HCT116 (cell line): ENCODE measurements around the gene TICAM1. TPM values are rescaled to one million over a fixed set of nuclear protein-coding genes. Genes with fewer than 3 reads are reported as not detected.

Source experiments
- ATAC-seq: fragments of 200-7000 bp; cut with Tn5 transposase; 2 replicates; pipeline ENCODE4 v1.9.1; 2020; ENCODE audit warnings: mild to moderate bottlenecking, moderate library complexity
- BruUV-seq: library from RNA; stranded (reverse); fragments of 400-500 nt; replicated peaks from 2 replicates; lab custom pipeline; 2021; lab: Mats Ljungman, UMichigan
- CTCF ChIA-PET: fragments of 300-600 bp; sonication (Branson Sonifier 250); formaldehyde crosslinking; loops from one replicate; lab custom pipeline; 2021; ENCODE audit warnings: antibody characterized with exemption; lab: Charles Lee
- POLR2A ChIA-PET: fragments of 300-600, 350-600 bp; sonication (Branson Sonifier 250); formaldehyde crosslinking; loops from one replicate; lab custom pipeline; 2021; ENCODE audit warnings: antibody characterized with exemption; lab: Charles Lee
- RAD21 ChIA-PET, 2 experiments: fragments of 300-600 bp; sonication (Branson Sonifier 250); formaldehyde crosslinking; loops; one replicate each; lab custom pipeline; 2023; ENCODE audit warnings: low total read pairs in 2 of 2; ENCODE audit not compliant: uncharacterized antibody in 2 of 2, unreplicated experiment in 2 of 2, low non-redundant PET in 1 of 2; lab: Charles Lee
- DNase-seq: peaks from one replicate; pipeline ENCODE4 v3.0.0-alpha.2; 2010; ENCODE audit warnings: low read depth, low spot score
- H2AFZ ChIP-seq: fragments of 200-600 bp; shearing (Covaris generic), sonication (generic); 2 replicates; pipeline ENCODE4 v1.6.1; 2017; ENCODE audit warnings: low read depth, mixed run types, mixed read lengths, antibody characterized with exemption, low read length; ENCODE audit not compliant: poor library complexity, severe bottlenecking
- H3K27ac ChIP-seq: 2 replicates; pipeline ENCODE4 v1.5.1; 2012; ENCODE audit warnings: low read depth, low read length
- H3K27me3 ChIP-seq: fragments of 200-600 bp; sonication (generic); 2 replicates; pipeline ENCODE4 v1.6.1; 2016; ENCODE audit warnings: mixed run types, low read length, mixed read lengths; ENCODE audit not compliant: insufficient read depth
- H3K36me3 ChIP-seq, 2 experiments: fragments of 200-500 bp in 1 of 2; fragments of 200-600 bp in 1 of 2; sonication (Bioruptor generic) in 1 of 2; sonication (generic) in 1 of 2; 2 replicates each; pipeline versions ENCODE4 v1.5.1 to v1.6.1; 2014 to 2016; ENCODE audit warnings: low read length in 2 of 2, inconsistent platforms in 1 of 2, mixed read lengths in 1 of 2, mixed run types in 1 of 2; ENCODE audit not compliant: insufficient read depth in 2 of 2, control insufficient read depth in 1 of 2
- H3K4me1 ChIP-seq, 2 experiments: fragments of 200-600 bp in 1 of 2; sonication (generic) in 1 of 2; 2 replicates each; pipeline versions ENCODE4 v1.5.1 to v1.6.1; 2012 to 2017; ENCODE audit warnings: low read length in 2 of 2, inconsistent platforms in 1 of 2, mild to moderate bottlenecking in 1 of 2, mixed read lengths in 1 of 2, mixed run types in 1 of 2, moderate library complexity in 1 of 2; ENCODE audit not compliant: insufficient read depth in 2 of 2, control insufficient read depth in 1 of 2
- H3K4me2 ChIP-seq: fragments of 200-600 bp; sonication (generic); 2 replicates; pipeline ENCODE4 v1.6.1; 2017; ENCODE audit warnings: mixed run types, low read length, mixed read lengths
- H3K4me3 ChIP-seq, 2 experiments: fragments of 200-600 bp in 1 of 2; sonication (generic) in 1 of 2; replicated peaks in 1 of 2; 2 replicates each; pipeline ENCODE4 v1.5.1; 2011 to 2016; ENCODE audit warnings: low read length in 2 of 2, control low read depth in 1 of 2, low read depth in 1 of 2, mild to moderate bottlenecking in 1 of 2, mixed read lengths in 1 of 2, mixed run types in 1 of 2
- H3K79me2 ChIP-seq: fragments of 200-600 bp; sonication (generic); 2 replicates; pipeline ENCODE4 v1.6.1; 2017; ENCODE audit warnings: mild to moderate bottlenecking, mixed run types, low read length, moderate library complexity, mixed read lengths; ENCODE audit not compliant: insufficient read depth
- H3K9ac ChIP-seq: fragments of 200-600 bp; sonication (generic); 2 replicates; pipeline ENCODE4 v1.6.1; 2016; ENCODE audit warnings: low read length, mixed read lengths
- H3K9me2 ChIP-seq: fragments of 200-600 bp; sonication (generic), shearing (Covaris generic); 2 replicates; pipeline ENCODE4 v1.6.1; 2017; ENCODE audit warnings: mixed run types, mild to moderate bottlenecking, moderate library complexity; ENCODE audit not compliant: insufficient read depth
- H3K9me3 ChIP-seq, 2 experiments: fragments of 200-500 bp in 1 of 2; fragments of 200-600 bp in 1 of 2; sonication (Bioruptor generic) in 1 of 2; sonication (generic) in 1 of 2; 2 replicates each; pipeline ENCODE4 v1.6.1; 2014 to 2017; ENCODE audit warnings: low read length in 2 of 2, mixed read lengths in 2 of 2, inconsistent platforms in 1 of 2, low read depth in 1 of 2, mild to moderate bottlenecking in 1 of 2, mixed run types in 1 of 2, moderate library complexity in 1 of 2; ENCODE audit not compliant: control insufficient read depth in 1 of 2, insufficient read depth in 1 of 2
- H4K20me1 ChIP-seq: fragments of 200-600 bp; sonication (generic), shearing (Covaris generic); 2 replicates; pipeline ENCODE4 v1.6.1; 2017; ENCODE audit warnings: mixed run types, mild to moderate bottlenecking, moderate library complexity; ENCODE audit not compliant: insufficient read depth
- CBX3 ChIP-seq: IDR thresholded peaks from 2 replicates; pipeline ENCODE4 v1.6.1; 2012; ENCODE audit warnings: low read depth
- CEBPB ChIP-seq: IDR thresholded peaks from 2 replicates; pipeline ENCODE4 v1.6.1; 2012; ENCODE audit warnings: low read depth
- EGR1 ChIP-seq: IDR thresholded peaks from 2 replicates; pipeline ENCODE4 v1.6.1; 2012; ENCODE audit warnings: low read depth
- EZH2 ChIP-seq: fragments of 200-600 bp; sonication (generic); IDR thresholded peaks from 2 replicates; pipeline ENCODE4 v1.6.1; 2017; ENCODE audit warnings: antibody characterized with exemption, mixed run types
- EZH2phosphoT487 ChIP-seq: fragments of 200-600 bp; IDR thresholded peaks from 2 replicates; pipeline ENCODE4 v1.6.1; 2018; ENCODE audit warnings: antibody characterized with exemption, borderline replicate concordance
- FOSL1 ChIP-seq: IDR thresholded peaks from 2 replicates; pipeline ENCODE4 v1.6.1; 2012; ENCODE audit warnings: low read depth
- JUND ChIP-seq: IDR thresholded peaks from 2 replicates; pipeline ENCODE4 v1.6.1; 2012
- POLR2AphosphoS5 ChIP-seq: IDR thresholded peaks from 2 replicates; pipeline ENCODE4 v1.6.1; 2011; ENCODE audit warnings: mild to moderate bottlenecking, low read depth, low read length, moderate library complexity
- SIN3A ChIP-seq: IDR thresholded peaks from 2 replicates; pipeline ENCODE4 v1.6.1; 2012; ENCODE audit warnings: low read depth
- SP1 ChIP-seq: IDR thresholded peaks from 2 replicates; pipeline ENCODE4 v1.6.1; 2012; ENCODE audit warnings: low read depth
- SRF ChIP-seq: IDR thresholded peaks from 2 replicates; pipeline ENCODE4 v1.6.1; 2012; ENCODE audit warnings: low read depth
- TCF7L2 ChIP-seq: IDR thresholded peaks from 2 replicates; pipeline ENCODE4 v1.7.0; 2011; ENCODE audit warnings: borderline replicate concordance, inconsistent platforms; ENCODE audit not compliant: insufficient read depth, insufficient read length; ENCODE audit errors: extremely low read depth
- YY1 ChIP-seq: IDR thresholded peaks from 2 replicates; pipeline ENCODE4 v1.6.1; 2011; ENCODE audit warnings: low read length, low read depth, moderate library complexity, mild to moderate bottlenecking; ENCODE audit not compliant: insufficient replicate concordance; ENCODE audit errors: extremely low read depth
- ZFX ChIP-seq: fragments of 450-650 bp; IDR thresholded peaks from 2 replicates; pipeline ENCODE4 v1.6.1; 2017
- ZNF274 ChIP-seq: fragments of 200-500 bp; sonication (Bioruptor generic); IDR thresholded peaks from 2 replicates; pipeline ENCODE4 v1.6.1; 2014; ENCODE audit warnings: mild to moderate bottlenecking, low read depth, low read length, inconsistent platforms
- intact Hi-C: fragments of 100-400 bp; cut with micrococcal nuclease; formaldehyde crosslinking; loops from 2 replicates; pipeline ENCODE4 v1.10.0; 2022
- total RNA-seq: library from RNA; stranded (reverse); gene quantifications from one replicate; pipeline ENCODE4 v1.2.1, GENCODE V29; 2021; ENCODE audit not compliant: unreplicated experiment
- TF ChIP-seq, protein P1 (sequence below): IDR thresholded peaks from 2 replicates; pipeline ENCODE4 v1.6.1; 2012
- TF ChIP-seq, protein P2 (sequence below): IDR thresholded peaks from 2 replicates; pipeline ENCODE4 v1.6.1; 2011; ENCODE audit warnings: mild to moderate bottlenecking, low read length, moderate library complexity; ENCODE audit not compliant: insufficient replicate concordance; ENCODE audit errors: extremely low read depth

TICAM1 gene
- total RNA-seq, 1 experiment from 2014 or later, result 28.7 TPM

DNA sequence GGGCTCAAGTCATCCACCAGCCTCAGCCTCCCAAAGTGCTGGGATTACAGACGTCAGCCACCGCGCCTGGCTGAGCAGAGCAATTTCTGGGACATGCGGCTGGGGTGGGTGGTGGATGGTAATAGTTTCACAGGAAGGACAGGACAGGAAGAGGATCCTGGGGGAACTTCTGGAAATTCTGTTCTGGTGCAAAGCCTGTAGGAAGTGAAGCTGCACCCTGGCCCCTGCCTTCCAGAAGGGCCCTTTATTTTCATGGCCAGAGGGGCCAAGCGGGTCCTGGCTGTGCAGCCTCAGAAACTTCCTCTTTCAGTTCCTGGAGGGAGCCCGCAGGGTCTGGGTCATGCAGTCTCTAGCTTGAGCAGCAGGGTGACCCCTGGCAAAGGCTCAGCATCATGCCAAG lies 24.3 kb downstream of the TICAM1 start:
- Histone ChIP-seq H3K9me3 (no peaks in the 10 kb centered on the region), H3K4me1 (peaks cover 4 to 29% of the 10 kb centered on the region in 2 experiments), H3K36me3 (no peaks in the 10 kb centered on the region), H2AFZ (no peak overlapping the region), H3K9me2 (no peaks in the 10 kb centered on the region), H3K4me2 (no peak overlapping the region), H3K27ac (no peak overlapping the region), H3K27me3 (no peaks in the 10 kb centered on the region), H4K20me1 (no peaks in the 10 kb centered on the region), H3K79me2 (no peaks in the 10 kb centered on the region), H3K9ac (no peak overlapping the region), H3K4me3 (no peak overlapping the region)
- TF ChIP-seq ZNF274 (no peak), POLR2AphosphoS5 (no peak)
- DNase-seq (no peak), ATAC-seq (no peak)
- RAD21 ChIA-PET, result interaction anchor here in 1 of 2 experiments (0.9 kb wide), 1 partner anchor 16 kb away, joined by 3 read pairs; the partner anchor contains the start of gene FEM1A
- POLR2A ChIA-PET, result no interaction called here
- BruUV-seq, result no TSS peak
- CTCF ChIA-PET, result interaction anchor here (0.8 to 1.7 kb wide), 3 partner anchors 16 to 284 kb away, joined by 3 read pairs; partner anchors contain the start of gene FEM1A
- intact Hi-C loops, result loop anchor here (10.0 kb wide), 1 partner anchor 232 kb away; no protein-coding TSS in a partner anchor

DNA sequence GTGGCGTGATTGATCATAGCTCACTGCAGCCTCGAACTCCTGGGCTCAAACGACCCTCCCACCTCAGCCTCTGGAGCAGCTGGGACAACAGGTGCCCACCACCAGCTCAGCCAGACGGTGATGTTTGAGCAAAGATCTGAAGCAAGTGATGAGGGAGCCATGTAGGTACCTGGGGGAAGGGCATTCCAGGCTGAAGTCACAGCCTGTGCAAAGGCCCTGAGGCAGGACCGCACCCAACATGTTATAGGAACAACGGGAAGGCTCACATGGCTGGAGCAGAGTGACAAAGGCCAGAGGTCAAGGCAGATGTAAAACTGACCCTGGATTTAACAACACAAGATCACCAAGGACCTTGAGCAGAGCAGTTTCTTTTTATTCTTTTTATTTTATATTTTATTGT lies 25.1 kb downstream of the TICAM1 start:
- no peaks in the 10 kb centered on the region for H3K36me3 ChIP-seq
- POLR2A ChIA-PET, result no interaction called here
- no peak overlapping the region for H3K27ac ChIP-seq
- ATAC-seq, result no peak
- intact Hi-C loops, result loop anchor here (10.0 kb wide), 1 partner anchor 232 kb away; no protein-coding TSS in a partner anchor
- H3K9me2 ChIP-seq, result no peaks in the 10 kb centered on the region
- H3K4me3 ChIP-seq, result no peak overlapping the region
- H3K9ac ChIP-seq, result no peak overlapping the region
- CTCF ChIA-PET, result interaction anchor here (1.2 to 1.7 kb wide), 2 partner anchors 225 to 283 kb away, joined by 3 read pairs; no protein-coding TSS in a partner anchor
- H2AFZ ChIP-seq, result no peak overlapping the region
- BruUV-seq, result no TSS peak
- peaks cover 0 to 21% of the 10 kb centered on the region in 2 experiments; a peak in 2 of 4 replicates for H3K4me1 ChIP-seq
- H3K4me2 ChIP-seq, result no peak overlapping the region
- H4K20me1 ChIP-seq, result no peaks in the 10 kb centered on the region
- RAD21 ChIA-PET, result interaction anchor here in 1 of 2 experiments (0.9 kb wide), 1 partner anchor 15 kb away, joined by 3 read pairs; the partner anchor contains the start of gene FEM1A
- no peak for DNase-seq
- TF ChIP-seq, protein P1, sequence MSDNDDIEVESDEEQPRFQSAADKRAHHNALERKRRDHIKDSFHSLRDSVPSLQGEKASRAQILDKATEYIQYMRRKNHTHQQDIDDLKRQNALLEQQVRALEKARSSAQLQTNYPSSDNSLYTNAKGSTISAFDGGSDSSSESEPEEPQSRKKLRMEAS, result no peak
- no peak for TF ChIP-seq CBX3
- TF ChIP-seq, protein P2, sequence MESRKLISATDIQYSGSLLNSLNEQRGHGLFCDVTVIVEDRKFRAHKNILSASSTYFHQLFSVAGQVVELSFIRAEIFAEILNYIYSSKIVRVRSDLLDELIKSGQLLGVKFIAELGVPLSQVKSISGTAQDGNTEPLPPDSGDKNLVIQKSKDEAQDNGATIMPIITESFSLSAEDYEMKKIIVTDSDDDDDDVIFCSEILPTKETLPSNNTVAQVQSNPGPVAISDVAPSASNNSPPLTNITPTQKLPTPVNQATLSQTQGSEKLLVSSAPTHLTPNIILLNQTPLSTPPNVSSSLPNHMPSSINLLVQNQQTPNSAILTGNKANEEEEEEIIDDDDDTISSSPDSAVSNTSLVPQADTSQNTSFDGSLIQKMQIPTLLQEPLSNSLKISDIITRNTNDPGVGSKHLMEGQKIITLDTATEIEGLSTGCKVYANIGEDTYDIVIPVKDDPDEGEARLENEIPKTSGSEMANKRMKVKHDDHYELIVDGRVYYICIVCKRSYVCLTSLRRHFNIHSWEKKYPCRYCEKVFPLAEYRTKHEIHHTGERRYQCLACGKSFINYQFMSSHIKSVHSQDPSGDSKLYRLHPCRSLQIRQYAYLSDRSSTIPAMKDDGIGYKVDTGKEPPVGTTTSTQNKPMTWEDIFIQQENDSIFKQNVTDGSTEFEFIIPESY, result no peak
- TF ChIP-seq FOSL1, result no peak
- no peak for TF ChIP-seq EZH2
- TF ChIP-seq POLR2AphosphoS5, result no peak
- TF ChIP-seq JUND, result no peak
- no peak for TF ChIP-seq YY1
- TF ChIP-seq ZFX, result no peak
- no peak for TF ChIP-seq ZNF274
- TF ChIP-seq SRF, result no peak
- TF ChIP-seq TCF7L2, result no peak
- TF ChIP-seq EZH2phosphoT487, result no peak
- no peak for TF ChIP-seq EGR1
- no peak for TF ChIP-seq SP1
- TF ChIP-seq CEBPB, result no peak
- no peak for TF ChIP-seq SIN3A
- H3K79me2 ChIP-seq, result no peaks in the 10 kb centered on the region
- H3K9me3 ChIP-seq, result no peaks in the 10 kb centered on the region
- H3K27me3 ChIP-seq, result no peaks in the 10 kb centered on the region
